Kidney (tissue), 14 donors: ENCODE data around the gene BRCC3. TPM values are rescaled to one million over a fixed set of nuclear protein-coding genes. Genes with fewer than 3 reads are reported as not detected.

ENCODE experiments used
- DNase-seq, 5 donors: peaks; one replicate each; pipeline ENCODE4 v3.0.0-alpha.2; 2013 to 2020
- FAIRE-seq: peaks from 2 replicates; lab custom pipeline; 2012; peaks lifted over from hg19 to GRCh38; lab: Jason Lieb, UNC
- H3K27ac ChIP-seq, 2 donors: one replicate each; pipeline ENCODE4 v1.7.0; 2013; ENCODE audit warnings: low read depth in 2 of 2, low read length in 2 of 2, inconsistent platforms in 1 of 2
- H3K27me3 ChIP-seq: one replicate; pipeline ENCODE4 v1.7.1; 2013; ENCODE audit warnings: low read length, inconsistent platforms; ENCODE audit not compliant: control insufficient read depth, insufficient read depth
- H3K36me3 ChIP-seq, 3 donors: one replicate each; pipeline versions ENCODE4 v1.7.0 to v1.7.1; 2013; ENCODE audit warnings: low read length in 3 of 3, control low read depth in 1 of 3, inconsistent platforms in 1 of 3; ENCODE audit not compliant: insufficient read depth in 3 of 3, control insufficient read depth in 2 of 3
- H3K4me1 ChIP-seq, 3 donors: one replicate each; pipeline versions ENCODE4 v1.7.0 to v1.7.1; 2013; ENCODE audit warnings: low read length in 3 of 3, inconsistent platforms in 1 of 3, low read depth in 1 of 3; ENCODE audit not compliant: control insufficient read depth in 2 of 3, insufficient read depth in 2 of 3
- H3K4me3 ChIP-seq, 3 donors: one replicate each; pipeline versions ENCODE4 v1.7.0 to v1.8.1; 2013; ENCODE audit warnings: low read length in 3 of 3, control low read depth in 1 of 3, inconsistent platforms in 1 of 3
- H3K9ac ChIP-seq, 3 donors: one replicate each; pipeline versions ENCODE4 v1.7.0 to v1.7.1; 2013; ENCODE audit warnings: low read length in 3 of 3, control low read depth in 1 of 3, inconsistent platforms in 1 of 3
- H3K9me3 ChIP-seq, 3 donors: one replicate each; pipeline versions ENCODE4 v1.7.0 to v1.7.1; 2013; ENCODE audit warnings: low read length in 3 of 3, control low read depth in 1 of 3, inconsistent platforms in 1 of 3; ENCODE audit not compliant: control insufficient read depth in 2 of 3, insufficient read depth in 1 of 3
- CTCF ChIP-seq: IDR thresholded peaks from 3 replicates; pipeline ENCODE4 v1.5.1; 2012; ENCODE audit warnings: mild to moderate bottlenecking, moderate library complexity, borderline replicate concordance; ENCODE audit not compliant: insufficient read depth; ENCODE audit errors: extremely low read depth
- intact Hi-C: fragments of 100-400 bp; cut with DNase I; formaldehyde crosslinking; loops from one replicate; pipeline ENCODE4 v1.11.1; 2022
- polyA plus RNA-seq: library from polyadenylated mRNA; stranded (reverse); fragments of 350-450 nt; fragmentation: Illumina TruSeq; extraction: RNeasy Lipid Tissue Mini Kit (QIAGEN cat#74804); gene quantifications from one replicate; pipeline ENCODE4 v1.2.3, GENCODE V29; 2014; ENCODE audit warnings: low read depth, low replicate concordance; ENCODE audit not compliant: insufficient read depth
- total RNA-seq: library from RNA; stranded (reverse); fragmentation: NEBNext Ultra II Directional; extraction: Animal tissue kit (Norgen Biotek cat#: 25700); gene quantifications from one replicate; pipeline ENCODE4 v1.2.1, GENCODE V29; 2021
- donor health status: control.
- donor health status: control.
- donor health status: control.
- donor health status: control.
- donor health status: control.
- donor health status: DM: yes; HTN: yes; CAD: no.
- donor health status: Normal renal cell carcinoma (clear cell type).

Gene BRCC3
- total and polyA plus RNA-seq, 2 donors from 2014 or later: 14.4 to 23.0 TPM

DNA sequence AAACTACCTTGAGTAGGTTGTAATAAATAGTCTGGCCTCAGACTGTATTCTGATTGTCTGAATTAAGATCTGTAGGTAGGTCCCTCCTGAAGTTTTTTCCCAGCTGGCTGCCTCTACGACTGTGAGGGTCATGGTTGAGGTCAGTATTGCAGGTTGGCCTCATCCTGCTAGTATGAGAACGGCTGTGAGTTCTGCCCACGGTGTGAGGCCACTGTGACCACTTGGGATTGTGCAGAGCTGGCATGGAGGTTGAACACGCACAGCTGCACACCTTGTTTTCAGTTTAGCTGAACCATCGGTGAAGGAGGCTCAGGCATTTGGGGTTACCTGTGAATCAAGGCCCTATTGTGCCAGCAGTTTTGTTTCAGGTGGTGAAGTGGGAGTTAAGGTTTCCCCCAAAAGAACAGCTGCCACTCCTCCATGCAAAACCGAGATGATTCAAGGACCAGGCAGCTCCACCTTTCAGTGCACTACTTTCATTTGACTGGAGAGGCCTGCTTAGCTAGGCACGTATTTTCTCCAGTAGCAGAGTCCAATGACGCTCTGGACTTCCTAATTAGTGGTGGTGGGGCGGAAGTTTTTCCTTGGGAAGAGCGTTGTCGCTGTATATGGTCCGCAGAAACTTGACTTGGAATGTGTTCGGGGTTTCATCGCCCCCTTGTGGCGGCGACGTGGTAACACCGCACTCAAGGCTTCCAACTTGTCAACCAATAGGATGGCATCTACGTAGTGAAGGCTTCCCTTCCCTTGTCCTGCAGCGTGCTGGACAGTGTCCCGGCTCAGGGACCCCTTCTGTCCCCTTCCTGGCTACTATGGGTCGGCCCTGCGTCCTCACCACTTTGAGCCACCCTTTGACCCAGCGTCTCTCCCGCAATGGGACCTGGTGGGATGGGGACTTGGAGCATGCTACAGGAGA lies 14.2 kb upstream of the BRCC3 start:
- intact Hi-C loops: no loop called here
- peak; percentile 72 to 83 (median 80) for DNase-seq
- peak; percentile 75 for TF ChIP-seq CTCF
- peak; percentile 96 for FAIRE-seq
- Histone ChIP-seq H3K9me3 (no peaks in the 10 kb centered on the region), H3K4me3 (peak overlapping the region in 1 of 3 donors; percentile 47), H3K27ac (no peak overlapping the region), H3K9ac (no peak overlapping the region), H3K4me1 (peaks cover 0 to 10% (median 0%) of the 10 kb centered on the region in 3 donors), H3K27me3 (no peaks in the 10 kb centered on the region), H3K36me3 (no peaks in the 10 kb centered on the region)

DNA sequence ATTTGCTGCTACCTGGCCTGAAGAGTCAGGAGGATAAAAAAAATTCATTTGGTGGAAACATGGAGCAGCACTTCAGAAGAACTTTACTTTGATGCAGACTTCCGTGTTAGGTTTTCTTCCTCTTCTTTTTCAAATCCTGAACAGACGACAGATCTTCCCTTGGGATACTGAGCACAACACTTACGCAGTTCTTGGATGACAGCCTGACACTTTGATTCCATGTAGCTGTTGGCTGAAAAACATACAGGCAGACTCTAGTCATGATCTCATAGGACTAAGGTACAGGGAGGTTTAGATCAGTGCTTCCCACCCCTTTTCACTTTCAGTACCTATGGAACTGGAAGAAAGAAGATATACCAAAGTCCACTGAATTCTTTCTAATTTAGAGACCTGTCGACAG lies 9.5 kb upstream of the BRCC3 start:
- no peak overlapping the region for H3K27ac ChIP-seq
- intact Hi-C loops: no loop called here
- no peaks in the 10 kb centered on the region for H3K9me3 ChIP-seq
- FAIRE-seq: no peak
- no peak for TF ChIP-seq CTCF
- H3K27me3 ChIP-seq: no peaks in the 10 kb centered on the region
- no peak for DNase-seq
- H3K4me3 ChIP-seq: no peak overlapping the region
- H3K36me3 ChIP-seq: no peaks in the 10 kb centered on the region
- no peak overlapping the region for H3K9ac ChIP-seq
- peaks cover 0 to 3% (median 0%) of the 10 kb centered on the region in 3 donors for H3K4me1 ChIP-seq

DNA sequence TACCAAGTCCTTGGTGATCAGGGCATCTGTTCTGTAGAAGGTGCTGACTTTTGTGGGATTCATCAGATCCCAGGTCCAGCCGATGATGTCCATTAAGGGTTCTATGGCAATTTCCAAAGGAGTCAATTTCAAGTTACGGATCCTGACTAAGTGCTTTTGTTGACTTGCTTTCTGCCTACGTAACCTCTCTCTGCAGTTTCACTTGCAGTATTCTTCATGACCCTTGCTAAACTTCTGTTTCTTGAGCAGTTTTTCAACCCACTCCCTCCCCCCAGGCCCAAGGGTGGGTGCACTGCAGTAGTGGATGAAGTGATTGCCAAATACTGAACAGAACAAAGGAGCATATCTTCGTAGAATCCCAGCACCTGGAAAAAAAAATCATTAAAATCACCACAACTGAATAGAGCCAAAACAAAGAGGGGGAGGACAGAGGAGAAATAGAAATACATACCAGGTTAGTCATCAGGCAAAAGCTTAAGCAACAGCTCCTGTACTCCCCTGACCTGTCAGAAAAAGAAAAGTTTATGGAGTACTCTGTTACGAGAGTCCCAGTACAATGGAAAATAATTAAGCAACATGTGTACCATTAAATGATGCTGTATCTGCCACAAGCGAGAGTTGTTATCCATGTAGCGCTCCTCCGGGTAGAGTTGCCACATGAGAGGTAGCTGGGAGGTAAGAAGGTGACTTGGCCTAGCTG lies 6.1 kb upstream of the BRCC3 start:
- Histone ChIP-seq H3K4me3 (no peak overlapping the region), H3K4me1 (no peaks in the 10 kb centered on the region), H3K27ac (no peak overlapping the region), H3K9me3 (no peaks in the 10 kb centered on the region), H3K9ac (no peak overlapping the region), H3K36me3 (no peaks in the 10 kb centered on the region), H3K27me3 (no peaks in the 10 kb centered on the region)
- intact Hi-C loops: no loop called here
- DNase-seq: peak in 1 of 5 donors; percentile 30
- no peak for FAIRE-seq
- TF ChIP-seq CTCF: no peak
